ENCODE results near the gene TBCD. TPM values are rescaled to one million over a fixed set of nuclear protein-coding genes. Genes with fewer than 3 reads are reported as not detected.

TBCD gene
- total RNA-seq, 1 donor from 2014 or later = 31.8 TPM

- peaks cover 8% of the 10 kb centered on the region for H3K4me1 Mint-ChIP-seq (ENCODE audit: low read depth, unreplicated experiment)
- no peaks in the 10 kb centered on the region for H3K9me3 Mint-ChIP-seq (ENCODE audit: unreplicated experiment)
- no peak overlapping the region for H3K4me2 ChIP-seq (ENCODE audit: low read length)
- no peaks in the 10 kb centered on the region for H3K36me3 ChIP-seq (ENCODE audit: insufficient read depth, low read length)
- H3K4me1 ChIP-seq (ENCODE audit: insufficient read depth, low read length) = peaks cover 12% of the 10 kb centered on the region
- no peak overlapping the region for H2AFZ ChIP-seq (ENCODE audit: low read depth, low read length)
- no peaks in the 10 kb centered on the region for H3K27me3 ChIP-seq (ENCODE audit: insufficient read depth, low read length)
- no peak overlapping the region for H3K9ac ChIP-seq (ENCODE audit: low read length)
- H3K4me3 Mint-ChIP-seq (ENCODE audit: unreplicated experiment) = no peak overlapping the region
- TF ChIP-seq EZH2 (IDR thresholded peaks at IDR 0.05; ENCODE audit: insufficient read depth, low read length) (no peak), CTCF (IDR thresholded peaks at IDR 0.05; ENCODE audit: insufficient read depth, low read depth, low read length) (no peak)
- no peak for FAIRE-seq
- H4K20me1 ChIP-seq (ENCODE audit: insufficient read depth, low read length) = peaks cover 42% of the 10 kb centered on the region
- peak overlapping the region; percentile 54 for H3K27ac ChIP-seq (ENCODE audit: low read depth, low read length)
- H3K27me3 Mint-ChIP-seq (ENCODE audit: low read depth, unreplicated experiment) = no peaks in the 10 kb centered on the region
- H3K79me2 ChIP-seq (ENCODE audit: insufficient read depth, low read length) = peaks cover 55% of the 10 kb centered on the region
- DNase-seq (ENCODE audit: low read depth) = no peak
- peak overlapping the region; percentile 48 for H3K27ac Mint-ChIP-seq (ENCODE audit: unreplicated experiment)
- H3K36me3 Mint-ChIP-seq (ENCODE audit: low read depth, unreplicated experiment) = peaks cover 5% of the 10 kb centered on the region
- no peak overlapping the region for H3K4me3 ChIP-seq (ENCODE audit: insufficient read depth, low read depth, low read length)
- no peaks in the 10 kb centered on the region for H3K9me3 ChIP-seq (ENCODE audit: insufficient read depth, low read depth, low read length)
These were observed 38.5 kb downstream of the TBCD start for GRCh38 chr17:82790391-82790790.

GRCh38 chr17:82791532-82791931 is 39.7 kb downstream of the TBCD start:
- Histone ChIP-seq H3K79me2 (ENCODE audit: insufficient read depth, low read length) (peaks cover 53% of the 10 kb centered on the region), H2AFZ (ENCODE audit: low read depth, low read length) (peak overlapping the region; percentile 50), H3K4me2 (ENCODE audit: low read length) (peak overlapping the region; percentile 46)

More at GRCh38 chr17:82791532-82791931, 39.7 kb downstream of the TBCD start:
- Histone ChIP-seq H3K4me1 (ENCODE audit: insufficient read depth, low read length) (peaks cover 12% of the 10 kb centered on the region), H3K27ac (ENCODE audit: low read depth, low read length) (peak overlapping the region; percentile 65), H3K27me3 (ENCODE audit: insufficient read depth, low read length) (no peaks in the 10 kb centered on the region), H3K36me3 (ENCODE audit: insufficient read depth, low read length) (no peaks in the 10 kb centered on the region), H3K9ac (ENCODE audit: low read length) (peak overlapping the region; percentile 55), H4K20me1 (ENCODE audit: insufficient read depth, low read length) (peaks cover 39% of the 10 kb centered on the region), H3K9me3 (ENCODE audit: insufficient read depth, low read depth, low read length) (no peaks in the 10 kb centered on the region), H3K4me3 (ENCODE audit: insufficient read depth, low read depth, low read length) (no peak overlapping the region)
- no peak for FAIRE-seq
- H3K36me3 Mint-ChIP-seq (ENCODE audit: low read depth, unreplicated experiment) = peaks cover 9% of the 10 kb centered on the region
- peak; percentile 96 for DNase-seq (ENCODE audit: low read depth)
- no peaks in the 10 kb centered on the region for H3K9me3 Mint-ChIP-seq (ENCODE audit: unreplicated experiment)
- peak overlapping the region; percentile 41 for H3K4me3 Mint-ChIP-seq (ENCODE audit: unreplicated experiment)
- H3K27ac Mint-ChIP-seq (ENCODE audit: unreplicated experiment) = peak overlapping the region; percentile 73
- no peak for TF ChIP-seq CTCF (IDR thresholded peaks at IDR 0.05; ENCODE audit: insufficient read depth, low read depth, low read length)
- no peak for TF ChIP-seq EZH2 (IDR thresholded peaks at IDR 0.05; ENCODE audit: insufficient read depth, low read length)
- no peaks in the 10 kb centered on the region for H3K27me3 Mint-ChIP-seq (ENCODE audit: low read depth, unreplicated experiment)
- H3K4me1 Mint-ChIP-seq (ENCODE audit: low read depth, unreplicated experiment) = peaks cover 8% of the 10 kb centered on the region
